HG03575 (cell line): ENCODE measurements around the gene ZNF547.

Source experiments
- ATAC-seq: cut with Tn5 transposase; IDR thresholded peaks from one replicate; pipeline ENCODE4 v1.9.1; 2021; ENCODE audit not compliant: unreplicated experiment, insufficient number of reproducible peaks, low FRiP score; ENCODE audit errors: extremely low read depth

The ZNF547 gene

DNA sequence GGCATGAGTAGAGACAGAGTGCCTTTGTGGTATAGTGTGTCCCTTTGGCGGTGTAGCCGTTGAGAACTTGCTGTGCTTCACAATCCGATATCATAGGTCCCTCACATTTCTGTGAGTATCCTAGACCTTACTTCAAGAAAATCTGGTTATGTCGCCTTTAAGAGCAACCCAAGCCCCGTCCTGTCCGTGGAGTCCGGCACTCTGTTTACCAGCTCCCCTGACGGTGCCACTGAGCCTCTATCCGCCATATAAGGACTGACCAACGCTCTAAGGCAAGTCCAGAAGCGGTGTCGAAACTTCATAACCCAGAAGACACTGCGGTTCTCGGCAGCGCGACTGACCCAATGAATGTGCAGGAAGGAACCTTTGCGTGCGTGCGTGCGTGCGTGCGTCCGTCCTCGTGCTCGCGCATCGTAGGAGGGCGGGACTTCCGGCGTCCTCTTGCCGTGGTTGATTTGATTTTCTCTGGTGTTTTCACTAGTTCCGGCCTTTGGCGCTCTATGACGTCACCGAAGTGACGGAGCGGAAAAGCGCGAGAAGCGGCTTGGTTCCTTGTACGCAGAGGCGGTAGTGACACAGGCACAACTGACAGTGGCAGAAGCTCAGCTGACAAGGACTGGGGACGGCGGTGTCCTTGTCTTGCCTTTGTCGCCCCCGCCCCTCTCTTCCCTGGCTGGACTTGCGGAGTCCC lies at the start of gene ZNF547, which contains the start of gene TRAPPC2B:
Gene ZNF547, plus strand, starts transcription at position 555 of the 691 bp plus-strand sequence. CDS start 5,005 bp downstream, outside the sequence.
Gene TRAPPC2B, plus strand, starts transcription at position 555 of the 691 bp plus-strand sequence. CDS start 1,283 bp downstream, outside the sequence.
- peak; percentile 86 for ATAC-seq

- no peak for ATAC-seq
These were observed 49.2 kb upstream of the ZNF547 start for GRCh38 chr19:57314146-57314545.

DNA sequence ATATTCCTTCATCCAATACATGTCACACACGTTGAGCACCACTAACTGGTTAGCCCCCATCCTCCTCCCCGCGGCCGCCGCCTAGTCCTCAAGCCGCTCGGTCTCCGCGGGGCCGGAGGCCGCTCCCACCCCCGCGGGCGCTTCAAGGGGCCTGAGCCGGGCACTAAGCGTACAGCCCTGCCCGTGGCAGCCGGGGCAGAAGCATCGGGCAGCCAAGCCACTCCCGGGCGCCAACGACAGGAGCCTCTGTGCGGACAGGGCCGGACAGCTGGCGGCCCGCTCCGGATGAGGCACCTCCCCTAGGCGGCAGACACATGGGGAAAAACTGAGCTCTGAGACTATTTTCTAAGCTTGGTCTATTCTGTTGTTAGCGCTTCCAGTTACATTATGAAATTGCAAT lies 45.8 kb upstream of the ZNF547 start:
- ATAC-seq, result no peak

- ATAC-seq, result no peak
These were observed 43.5 kb upstream of the ZNF547 start for GRCh38 chr19:57319869-57320179.

- peak; percentile 77 for ATAC-seq
These were observed 42.9 kb upstream of the ZNF547 start, which contains the start of gene ZNF543 for GRCh38 chr19:57320180-57321084. TSS of gene ZNF543 (plus strand) at chr19:57320472. CDS start at chr19:57320854, 382 bp downstream.

GRCh38 chr19:57321116-57321515 lies 42.2 kb upstream of the ZNF547 start:
- ATAC-seq, result no peak

GRCh38 chr19:57321751-57322150 lies 41.6 kb upstream of the ZNF547 start:
- no peak for ATAC-seq

GRCh38 chr19:57324992-57325391 lies 38.4 kb upstream of the ZNF547 start:
- no peak for ATAC-seq

GRCh38 chr19:57327993-57328392 lies 35.4 kb upstream of the ZNF547 start:
- no peak for ATAC-seq

- ATAC-seq, result no peak
These were observed 29.2 kb upstream of the ZNF547 start for GRCh38 chr19:57334191-57334590.

- ATAC-seq, result no peak
These were observed 24.5 kb upstream of the ZNF547 start for GRCh38 chr19:57338877-57339276.

DNA sequence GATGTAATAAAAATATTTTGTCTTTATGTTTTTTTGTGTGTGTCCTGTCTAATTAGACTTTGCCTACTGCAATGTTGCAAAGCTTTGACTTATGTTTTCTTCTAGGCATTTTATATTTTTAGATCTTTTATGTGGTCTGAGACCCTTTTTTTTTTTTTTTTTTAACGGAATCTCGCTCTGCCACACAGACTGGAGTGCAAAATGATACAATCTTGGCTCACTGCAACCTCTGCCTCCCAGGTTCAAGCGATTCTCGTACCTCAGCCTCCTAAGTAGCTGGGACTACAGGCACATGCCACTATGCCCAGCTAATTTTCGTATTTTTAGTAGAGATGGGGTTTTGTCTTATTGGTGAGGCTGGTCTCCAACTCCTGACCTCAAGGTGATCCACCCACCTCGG lies 20.8 kb upstream of the ZNF547 start:
- no peak for ATAC-seq

GRCh38 chr19:57348136-57348535 lies 15.2 kb upstream of the ZNF547 start:
- ATAC-seq, result no peak

DNA sequence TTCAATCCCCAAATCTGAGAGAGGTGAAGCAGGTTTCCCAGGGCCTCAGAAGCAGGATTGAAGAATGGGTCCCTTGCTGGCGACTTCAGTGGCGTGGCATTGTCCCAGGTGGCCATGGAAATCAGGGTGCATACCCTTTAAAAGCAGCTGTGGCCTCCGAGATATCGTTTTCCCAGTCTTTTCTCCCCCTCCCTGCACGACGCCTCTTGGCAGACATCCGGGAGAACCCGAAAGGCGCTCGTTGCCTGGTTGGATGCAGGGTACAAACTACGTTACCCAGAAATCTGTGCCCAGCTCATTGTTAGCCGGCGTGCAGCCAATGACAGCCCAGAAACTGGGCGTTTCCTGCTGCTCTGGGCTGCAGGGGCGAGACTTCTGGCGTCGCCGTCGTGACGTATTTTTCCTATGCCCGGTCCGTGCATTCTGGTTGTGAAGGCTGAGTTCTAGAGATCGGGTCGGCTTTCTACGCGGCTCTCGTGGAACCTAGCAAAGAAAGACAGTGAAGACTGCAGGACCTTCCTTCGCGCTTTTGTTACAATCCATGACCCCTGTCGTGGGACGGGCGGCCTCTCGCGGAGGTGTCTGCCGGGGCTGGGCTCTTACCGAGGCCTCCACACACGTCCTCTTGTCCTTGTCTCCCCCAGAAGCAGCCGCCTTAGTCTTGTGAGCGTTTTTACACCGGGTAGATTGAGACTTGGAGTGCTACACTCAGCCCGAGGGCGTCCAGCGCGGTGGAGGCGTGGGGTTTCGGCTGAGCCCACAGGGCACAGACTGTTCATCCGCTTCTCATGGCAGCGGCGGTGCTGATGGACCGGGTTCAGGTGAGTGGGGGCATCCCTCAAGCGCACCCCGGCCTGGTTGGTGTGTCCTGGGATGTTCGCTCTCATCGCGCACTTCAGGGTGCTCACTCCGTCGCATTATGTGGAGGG lies 12.2 kb upstream of the ZNF547 start, which contains the start of gene ZNF304:
Gene ZNF304, plus strand, starts transcription at position 395 of the 929 bp plus-strand sequence. Its CDS starts 394 bp downstream, at position 789.
- ATAC-seq, result peak; percentile 84

DNA sequence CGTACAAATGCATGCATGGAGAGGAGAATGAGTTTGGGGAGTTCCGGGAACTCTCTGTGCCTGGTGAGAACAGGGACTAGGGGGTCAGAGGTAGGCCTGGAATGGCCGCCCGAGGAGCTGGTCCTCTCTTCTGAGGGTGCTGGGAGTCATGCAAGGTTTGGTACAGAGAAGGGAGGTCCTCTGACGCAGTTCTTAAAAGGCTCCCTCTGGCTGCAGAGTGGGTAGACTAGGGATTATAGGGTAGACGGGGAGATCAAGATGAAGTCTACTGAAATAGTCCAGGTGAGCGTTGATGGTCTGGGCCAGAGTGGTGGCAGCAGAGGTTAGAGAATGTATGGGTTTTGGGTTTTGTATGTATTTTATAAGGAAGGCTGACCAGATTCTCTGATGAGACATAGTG lies 11.5 kb upstream of the ZNF547 start:
- ATAC-seq, result no peak

GRCh38 chr19:57355916-57356315 lies 7.4 kb upstream of the ZNF547 start:
- no peak for ATAC-seq

GRCh38 chr19:57357406-57357805 lies 5.9 kb upstream of the ZNF547 start:
- ATAC-seq, result no peak

DNA sequence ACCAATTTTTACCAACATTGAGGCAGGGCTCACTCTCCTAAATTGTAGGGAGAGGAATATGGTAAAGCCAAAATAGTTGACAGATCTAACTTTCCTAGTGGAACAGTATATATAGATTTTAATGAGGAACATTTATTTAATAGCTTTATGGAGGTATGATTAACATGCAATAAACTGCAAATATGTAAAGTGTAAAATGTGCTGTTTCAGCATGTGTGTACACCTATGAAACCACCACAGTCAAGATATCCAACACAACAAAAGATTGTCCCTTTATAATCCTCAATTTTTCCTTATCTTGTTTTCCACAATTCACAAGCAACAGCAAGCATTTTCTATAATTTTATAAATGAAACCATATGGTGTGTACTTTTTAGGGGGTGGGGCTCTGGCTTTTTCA lies 4.1 kb upstream of the ZNF547 start:
- ATAC-seq, result no peak

GRCh38 chr19:57362419-57362818 lies 932 bp upstream of the ZNF547 start:
- ATAC-seq, result no peak
